ENCODE measurements around the gene MISP.

- no peak for TF ChIP-seq CTCF (conservative IDR thresholded peaks at IDR 0.05)
- TF ChIP-seq ZFX (IDR thresholded peaks at IDR 0.05): no peak
These were observed 27.2 kb upstream of the MISP start for GRCh38 chr19:723714-724113.

Measured in C4-2B (cell line).